Astrocyte (in vitro differentiated cells and primary cell): ENCODE data around the gene RNU2-1. TPM values are rescaled to one million over a fixed set of nuclear protein-coding genes. Genes with fewer than 3 reads are reported as not detected.
"Not testable (repeated sequence)": the region's sequence is repeated elsewhere in the genome, so short reads cannot be mapped to it uniquely, and the experiment has no call there.

Experiments used
- DNase-seq: peaks from one replicate; pipeline ENCODE4 v3.0.0-alpha.2; 2010; ENCODE audit warnings: low read depth
- FAIRE-seq: peaks from 2 replicates; lab custom pipeline; 2011; peaks lifted over from hg19 to GRCh38; lab: Jason Lieb, UNC
- H2AFZ ChIP-seq: 2 replicates; pipeline ENCODE4 v1.6.0; 2012; ENCODE audit warnings: low read depth, low read length, inconsistent platforms
- H3K27ac ChIP-seq: 2 replicates; pipeline ENCODE4 v1.5.1; 2011; ENCODE audit warnings: low read depth, low read length, inconsistent platforms
- H3K27me3 ChIP-seq: 2 replicates; pipeline ENCODE4 v1.6.0; 2011; ENCODE audit warnings: low read length, inconsistent platforms; ENCODE audit not compliant: insufficient read depth
- H3K36me3 ChIP-seq: 2 replicates; pipeline ENCODE4 v1.5.1; 2011; ENCODE audit warnings: low read length, inconsistent platforms; ENCODE audit not compliant: insufficient read depth
- H3K4me1 ChIP-seq: 2 replicates; pipeline ENCODE4 v1.5.1; 2011; ENCODE audit warnings: low read length, inconsistent platforms; ENCODE audit not compliant: insufficient read depth
- H3K4me2 ChIP-seq: 2 replicates; pipeline ENCODE4 v1.6.0; 2012; ENCODE audit warnings: low read length, inconsistent platforms
- H3K4me3 ChIP-seq: 2 replicates; pipeline ENCODE4 v1.5.1; 2011; ENCODE audit warnings: low read depth, mild to moderate bottlenecking, low read length, inconsistent platforms; ENCODE audit not compliant: insufficient read depth
- H3K79me2 ChIP-seq: 2 replicates; pipeline ENCODE4 v1.6.0; 2012; ENCODE audit warnings: mild to moderate bottlenecking, low read length, inconsistent platforms; ENCODE audit not compliant: insufficient read depth
- H3K9ac ChIP-seq: 2 replicates; pipeline ENCODE4 v1.6.0; 2012; ENCODE audit warnings: mild to moderate bottlenecking, low read length, inconsistent platforms
- H3K9me3 ChIP-seq: 2 replicates; pipeline ENCODE4 v1.5.1; 2012; ENCODE audit warnings: low read depth, mild to moderate bottlenecking, low read length, inconsistent platforms; ENCODE audit not compliant: insufficient read depth
- H4K20me1 ChIP-seq: 2 replicates; pipeline ENCODE4 v1.6.0; 2012; ENCODE audit warnings: low read length, inconsistent platforms; ENCODE audit not compliant: insufficient read depth
- H3K27ac Mint-ChIP-seq: one replicate; pipeline ENCODE4 v1.8.0; 2021; ENCODE audit warnings: mild to moderate bottlenecking, mixed read lengths; ENCODE audit not compliant: unreplicated experiment
- H3K27me3 Mint-ChIP-seq: one replicate; pipeline ENCODE4 v1.8.0; 2021; ENCODE audit warnings: low read depth, mixed read lengths; ENCODE audit not compliant: unreplicated experiment
- H3K36me3 Mint-ChIP-seq: one replicate; pipeline ENCODE4 v1.8.0; 2021; ENCODE audit warnings: low read depth, mixed read lengths; ENCODE audit not compliant: unreplicated experiment
- H3K4me1 Mint-ChIP-seq: one replicate; pipeline ENCODE4 v1.8.0; 2021; ENCODE audit warnings: low read depth, mixed read lengths; ENCODE audit not compliant: unreplicated experiment
- H3K4me3 Mint-ChIP-seq: one replicate; pipeline ENCODE4 v1.8.0; 2021; ENCODE audit warnings: mild to moderate bottlenecking, moderate library complexity, mixed read lengths; ENCODE audit not compliant: unreplicated experiment
- H3K9me3 Mint-ChIP-seq: one replicate; pipeline ENCODE4 v1.8.0; 2021; ENCODE audit warnings: mild to moderate bottlenecking, mixed read lengths; ENCODE audit not compliant: unreplicated experiment
- EZH2 ChIP-seq: IDR thresholded peaks from 2 replicates; pipeline ENCODE4 v1.6.1; 2012; ENCODE audit warnings: mild to moderate bottlenecking, low read length, inconsistent platforms; ENCODE audit not compliant: insufficient read depth
- total RNA-seq: library from RNA; stranded (reverse); gene quantifications from 2 replicates; pipeline ENCODE4 v1.2.1, GENCODE V29; 2021
- TF ChIP-seq, protein P1 (sequence below): IDR thresholded peaks from 2 replicates; pipeline ENCODE4 v1.5.1; 2011; ENCODE audit warnings: low read depth, mild to moderate bottlenecking, inconsistent platforms, low read length, moderate library complexity; ENCODE audit not compliant: insufficient read depth

Gene RNU2-1
- total RNA-seq, 1 donor from 2014 or later: 4,186 TPM

DNA sequence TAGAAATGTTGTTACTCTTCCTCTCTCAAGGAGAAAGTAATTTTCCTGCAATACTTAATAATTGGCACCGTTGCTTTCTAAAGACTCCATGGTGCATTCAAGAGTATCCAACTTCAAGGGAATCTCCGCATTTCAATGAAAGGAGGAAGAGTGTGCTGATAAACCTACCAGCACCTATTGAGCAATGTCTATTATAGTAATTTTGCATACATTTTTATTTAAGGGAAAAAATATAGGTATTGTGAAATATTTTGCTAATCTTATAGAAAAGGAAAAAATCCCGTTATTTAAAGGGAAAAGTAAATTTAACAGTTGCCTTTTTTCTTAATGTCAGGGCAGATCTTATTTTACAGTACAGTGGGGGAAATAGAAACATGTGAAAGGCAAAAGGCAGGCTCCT lies 23.2 kb downstream of the RNU2-1 start:
- TF ChIP-seq, protein P1, sequence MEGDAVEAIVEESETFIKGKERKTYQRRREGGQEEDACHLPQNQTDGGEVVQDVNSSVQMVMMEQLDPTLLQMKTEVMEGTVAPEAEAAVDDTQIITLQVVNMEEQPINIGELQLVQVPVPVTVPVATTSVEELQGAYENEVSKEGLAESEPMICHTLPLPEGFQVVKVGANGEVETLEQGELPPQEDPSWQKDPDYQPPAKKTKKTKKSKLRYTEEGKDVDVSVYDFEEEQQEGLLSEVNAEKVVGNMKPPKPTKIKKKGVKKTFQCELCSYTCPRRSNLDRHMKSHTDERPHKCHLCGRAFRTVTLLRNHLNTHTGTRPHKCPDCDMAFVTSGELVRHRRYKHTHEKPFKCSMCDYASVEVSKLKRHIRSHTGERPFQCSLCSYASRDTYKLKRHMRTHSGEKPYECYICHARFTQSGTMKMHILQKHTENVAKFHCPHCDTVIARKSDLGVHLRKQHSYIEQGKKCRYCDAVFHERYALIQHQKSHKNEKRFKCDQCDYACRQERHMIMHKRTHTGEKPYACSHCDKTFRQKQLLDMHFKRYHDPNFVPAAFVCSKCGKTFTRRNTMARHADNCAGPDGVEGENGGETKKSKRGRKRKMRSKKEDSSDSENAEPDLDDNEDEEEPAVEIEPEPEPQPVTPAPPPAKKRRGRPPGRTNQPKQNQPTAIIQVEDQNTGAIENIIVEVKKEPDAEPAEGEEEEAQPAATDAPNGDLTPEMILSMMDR: no peak
- TF ChIP-seq EZH2: no peak
- H3K27me3 ChIP-seq: no peaks in the 10 kb centered on the region
- H3K4me2 ChIP-seq: peak overlapping the region; percentile 91
- H3K27ac Mint-ChIP-seq: peak overlapping the region; percentile 98
- H4K20me1 ChIP-seq: peaks cover 4% of the 10 kb centered on the region
- H2AFZ ChIP-seq: peak overlapping the region; percentile 75
- peak overlapping the region; percentile 94 for H3K4me3 Mint-ChIP-seq
- no peaks in the 10 kb centered on the region for H3K9me3 Mint-ChIP-seq
- FAIRE-seq (no peak), DNase-seq (no peak)
- peak overlapping the region; percentile 91 for H3K9ac ChIP-seq
- H3K36me3 ChIP-seq: peaks cover 22% of the 10 kb centered on the region
- peaks cover 7% of the 10 kb centered on the region for H3K36me3 Mint-ChIP-seq
- H3K9me3 ChIP-seq: no peaks in the 10 kb centered on the region
- H3K4me1 Mint-ChIP-seq: peaks cover 10% of the 10 kb centered on the region
- no peaks in the 10 kb centered on the region for H3K27me3 Mint-ChIP-seq
- H3K4me1 ChIP-seq: peaks cover 11% of the 10 kb centered on the region
- H3K27ac ChIP-seq: peak overlapping the region; percentile 88
- no peak overlapping the region for H3K4me3 ChIP-seq
- peaks cover 16% of the 10 kb centered on the region for H3K79me2 ChIP-seq

DNA sequence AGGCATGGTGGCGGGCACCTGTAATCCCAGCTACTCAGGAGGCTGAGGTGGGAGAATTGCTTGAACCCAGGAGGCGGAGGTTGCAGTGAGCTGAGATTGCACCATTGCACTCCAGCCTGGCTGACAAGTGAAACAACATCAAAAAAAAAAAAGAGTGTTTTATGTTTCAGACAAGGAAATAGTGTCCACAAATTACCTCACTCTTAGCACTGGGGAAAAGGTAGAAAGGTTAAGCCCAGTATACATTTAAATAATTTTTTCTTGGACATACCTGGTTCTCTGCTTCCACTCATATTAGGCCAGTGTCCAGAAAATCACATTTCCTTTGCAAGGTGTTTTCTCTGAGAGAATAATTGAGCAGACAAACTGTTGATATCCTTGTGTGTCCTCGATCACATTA lies 30.8 kb downstream of the RNU2-1 start:
- H3K9me3 ChIP-seq, H3K4me3 Mint-ChIP-seq, H3K79me2 ChIP-seq, H3K4me3 ChIP-seq, H2AFZ ChIP-seq, H3K4me1 ChIP-seq, H3K9me3 Mint-ChIP-seq, H4K20me1 ChIP-seq, H3K27me3 Mint-ChIP-seq, H3K27ac Mint-ChIP-seq, H3K27me3 ChIP-seq, H3K4me2 ChIP-seq, H3K4me1 Mint-ChIP-seq, H3K9ac ChIP-seq, DNase-seq, H3K27ac ChIP-seq, FAIRE-seq: not testable (repeated sequence)
- peaks cover 33% of the 10 kb centered on the region for H3K36me3 ChIP-seq
- peaks cover 34% of the 10 kb centered on the region for H3K36me3 Mint-ChIP-seq

DNA sequence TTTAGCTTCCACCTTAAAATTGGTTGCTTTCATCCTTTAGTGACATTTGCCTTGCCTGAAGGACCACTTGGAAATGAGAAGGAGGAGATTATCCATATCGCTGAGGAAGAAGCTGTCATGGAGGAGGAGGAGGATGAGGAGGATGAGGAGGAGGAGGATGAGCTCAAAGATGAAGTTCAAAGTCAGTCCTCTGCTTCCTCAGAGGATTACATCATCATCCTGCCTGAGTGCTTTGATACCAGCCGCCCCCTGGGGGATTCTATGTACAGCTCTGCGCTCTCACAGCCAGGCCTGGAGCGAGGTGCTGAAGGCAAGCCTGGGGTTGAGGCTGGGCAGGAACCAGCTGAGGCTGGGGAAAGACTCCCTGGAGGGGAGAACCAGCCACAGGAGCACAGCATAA lies 33.6 kb downstream of the RNU2-1 start:
- no peak overlapping the region for H2AFZ ChIP-seq
- TF ChIP-seq, protein P1: no peak
- TF ChIP-seq EZH2: no peak
- Mint-ChIP-seq H3K4me1 (no peaks in the 10 kb centered on the region), H3K27ac (no peak overlapping the region), H3K4me3 (no peak overlapping the region), H3K27me3 (no peaks in the 10 kb centered on the region), H3K36me3 (peaks cover 32% of the 10 kb centered on the region), H3K9me3 (no peaks in the 10 kb centered on the region)
- H3K9ac ChIP-seq: no peak overlapping the region
- FAIRE-seq (no peak), DNase-seq (no peak)
- no peak overlapping the region for H3K4me3 ChIP-seq
- H3K27me3 ChIP-seq: no peaks in the 10 kb centered on the region
- no peaks in the 10 kb centered on the region for H3K79me2 ChIP-seq
- no peak overlapping the region for H3K27ac ChIP-seq
- no peak overlapping the region for H3K4me2 ChIP-seq
- no peaks in the 10 kb centered on the region for H3K9me3 ChIP-seq
- H4K20me1 ChIP-seq: no peaks in the 10 kb centered on the region
- peaks cover 37% of the 10 kb centered on the region for H3K36me3 ChIP-seq
- H3K4me1 ChIP-seq: no peaks in the 10 kb centered on the region
